IPS-NIHi7 (cell line): Measurements from ENCODE around the gene FAM89B.
A peak's percentile ranks its signal among the peaks of the same experiment; 100 is the strongest.

Experiments
- DNase-seq: peaks from one replicate; pipeline ENCODE4 v3.0.0; 2012; ENCODE audit warnings: mixed read lengths; ENCODE audit errors: extremely low spot score

Gene FAM89B

GRCh38 chr11:65573391-65574079, 1.2 kb downstream of the FAM89B start:
- no peak for DNase-seq

GRCh38 chr11:65574109-65574810, 1.9 kb downstream of the FAM89B start:
- peak; percentile 97 for DNase-seq

GRCh38 chr11:65574811-65575567, 2.7 kb downstream of the FAM89B start:
- no peak for DNase-seq

GRCh38 chr11:65575568-65576231, 3.4 kb downstream of the FAM89B start, which contains the start of gene EHBP1L1:
Gene EHBP1L1 (plus strand): TSS chr11:65576053. CDS start chr11:65576303, 250 bp downstream.
- DNase-seq: peak; percentile 70

- no peak for DNase-seq
Observed at GRCh38 chr11:65576232-65576866, 4.0 kb downstream of the FAM89B start.

- no peak for DNase-seq
Observed at GRCh38 chr11:65576867-65577755, 4.8 kb downstream of the FAM89B start.

GRCh38 chr11:65577756-65578109, 5.4 kb downstream of the FAM89B start:
- no peak for DNase-seq

- DNase-seq: no peak
Observed at GRCh38 chr11:65578134-65578533, 5.8 kb downstream of the FAM89B start.

- DNase-seq: no peak
Observed at GRCh38 chr11:65578667-65579066, 6.3 kb downstream of the FAM89B start.

- DNase-seq: no peak
Observed at GRCh38 chr11:65579291-65579690, 7.0 kb downstream of the FAM89B start.

GRCh38 chr11:65580031-65580692, 7.8 kb downstream of the FAM89B start:
- no peak for DNase-seq

- DNase-seq: no peak
Observed at GRCh38 chr11:65580756-65581155, 8.4 kb downstream of the FAM89B start.

GRCh38 chr11:65581928-65582327, 9.6 kb downstream of the FAM89B start:
- DNase-seq: no peak

- no peak for DNase-seq
Observed at GRCh38 chr11:65583589-65583988, 11.3 kb downstream of the FAM89B start.

- no peak for DNase-seq
Observed at GRCh38 chr11:65584106-65584505, 11.8 kb downstream of the FAM89B start.

GRCh38 chr11:65584723-65585171, 12.4 kb downstream of the FAM89B start:
- DNase-seq: no peak

- no peak for DNase-seq
Observed at GRCh38 chr11:65585396-65586246, 13.3 kb downstream of the FAM89B start.

- no peak for DNase-seq
Observed at GRCh38 chr11:65586247-65586630, 13.9 kb downstream of the FAM89B start.

- peak; percentile 46 for DNase-seq
Observed at GRCh38 chr11:65586676-65587075, 14.3 kb downstream of the FAM89B start.
